Measurements from ENCODE around the gene SLC2A8.

The SLC2A8 gene

GRCh38 chr9:127396808-127397645 lies at the start of gene SLC2A8:
SLC2A8 (plus strand) TSS chr9:127397169; CDS start chr9:127397231, 62 bp downstream.
- peak; percentile 77 for DNase-seq (ENCODE audit: low read depth)

DNA sequence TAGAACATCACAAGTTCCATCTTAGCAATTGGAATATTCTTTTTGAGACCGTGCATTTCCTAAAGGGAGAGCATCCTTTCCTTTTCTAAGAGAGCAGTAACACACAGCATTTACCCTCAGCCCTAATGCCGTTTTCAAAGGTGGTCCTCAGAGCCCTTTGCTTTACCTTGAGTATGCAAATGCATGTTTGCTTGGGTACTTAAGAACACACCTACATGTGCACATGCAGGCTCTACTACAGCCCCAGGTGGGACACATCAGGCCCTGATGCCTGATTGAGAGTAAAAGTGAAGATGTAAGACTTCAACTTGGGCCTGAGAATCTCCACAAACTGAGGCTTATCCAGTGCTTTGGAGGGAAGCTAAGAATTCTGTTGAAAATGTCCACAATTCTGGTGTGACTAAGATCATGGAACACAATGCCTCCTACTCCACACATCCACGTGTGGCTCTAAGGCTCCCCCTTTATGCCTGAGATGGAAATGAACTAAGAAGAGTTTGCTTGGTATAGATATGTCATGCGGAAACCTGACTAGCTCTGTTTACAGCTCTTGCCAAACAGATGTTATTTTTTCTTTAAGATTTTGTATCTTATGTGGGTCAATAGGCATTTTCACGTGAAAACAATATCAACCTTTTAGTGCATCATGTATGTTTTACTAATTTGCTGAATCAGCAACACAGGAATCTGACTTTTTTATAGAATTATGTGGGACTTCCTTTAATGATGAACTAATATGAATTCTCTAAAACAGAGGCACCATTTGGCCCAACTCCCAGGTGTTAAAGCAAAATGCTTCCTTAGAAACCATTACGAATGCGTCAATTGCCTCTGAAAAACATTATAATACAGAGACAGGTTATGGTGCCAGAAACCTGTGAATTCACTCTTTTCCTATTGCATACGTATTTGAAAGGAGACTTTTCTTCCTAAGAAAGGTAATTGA lies 48.9 kb upstream of the SLC2A8 start:
- DNase-seq (ENCODE audit: low read depth), result no peak

DNA sequence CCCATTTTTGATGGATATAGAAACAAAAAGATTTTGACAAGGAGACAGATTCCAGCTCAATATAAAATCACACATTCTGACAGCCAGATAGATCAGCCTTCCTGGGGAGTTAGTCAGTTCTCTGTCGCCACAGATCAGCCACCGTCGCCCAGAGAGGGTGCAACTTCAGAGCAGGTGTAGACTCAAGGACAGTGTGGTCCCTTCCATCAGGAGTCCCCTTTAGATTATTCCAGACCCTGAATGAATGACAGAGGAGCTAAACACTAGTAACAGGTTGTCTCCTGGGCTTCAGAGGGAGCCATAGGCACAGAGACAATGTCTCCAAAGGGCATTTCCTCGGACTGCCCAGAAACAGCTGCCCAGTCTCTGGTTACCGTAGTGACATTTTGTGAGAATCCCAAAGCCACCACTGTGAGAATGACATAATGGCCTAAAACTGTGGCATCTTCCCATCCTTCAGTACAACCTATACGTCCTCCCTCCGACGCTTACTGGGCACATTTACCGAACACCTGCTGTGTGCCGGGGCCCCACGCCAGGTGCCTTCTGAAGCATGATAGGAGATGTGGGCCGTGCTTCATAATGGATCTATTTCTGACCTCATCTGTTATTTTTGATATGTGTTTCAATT lies 47.4 kb upstream of the SLC2A8 start:
- DNase-seq (ENCODE audit: low read depth), result no peak

DNA sequence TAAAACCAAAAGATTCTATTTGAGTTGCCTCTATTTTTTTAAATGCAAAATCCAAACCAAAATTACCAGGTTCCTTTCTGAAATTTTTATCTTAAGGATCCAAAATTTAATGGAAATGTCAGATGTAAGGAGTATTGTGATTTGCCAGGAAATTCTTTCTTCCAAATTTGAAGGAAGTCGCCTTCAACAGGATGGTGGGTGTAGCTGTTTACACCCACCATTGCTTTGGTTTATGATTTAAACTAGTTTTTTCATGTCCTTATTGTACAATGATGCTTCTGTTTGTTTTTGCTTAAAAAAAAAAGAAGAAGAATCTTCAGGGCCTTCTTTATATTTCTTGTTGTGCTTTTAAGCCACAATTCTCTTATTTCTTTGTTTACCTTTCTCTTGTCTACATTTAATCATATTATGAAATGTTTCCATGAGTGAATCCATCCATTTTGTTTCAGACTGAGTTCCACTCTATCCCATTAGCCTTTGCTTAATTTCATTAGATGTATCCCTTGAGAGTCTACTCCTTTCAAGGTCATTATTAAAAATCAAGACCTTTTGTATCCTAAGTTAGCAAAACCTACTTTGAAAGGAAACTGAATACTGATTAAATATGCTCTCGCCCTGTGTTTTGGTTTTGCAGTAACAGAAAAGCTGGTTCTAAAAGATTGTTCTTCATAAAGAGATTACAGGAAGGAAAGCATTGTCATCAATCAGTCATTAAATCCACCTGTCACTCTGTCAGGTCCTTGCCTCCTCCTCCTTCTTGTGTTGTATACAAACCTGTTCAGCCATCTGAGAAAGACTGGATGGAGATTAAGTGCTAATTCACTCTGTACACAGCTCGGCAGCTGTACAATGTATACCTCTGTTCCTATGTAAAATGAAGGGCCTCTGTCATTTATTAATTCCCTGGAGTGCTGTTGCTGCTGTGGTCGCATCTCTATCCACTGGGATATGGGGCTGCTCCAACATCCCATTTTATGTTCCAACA lies 45.5 kb upstream of the SLC2A8 start:
- DNase-seq (ENCODE audit: low read depth), result no peak

DNA sequence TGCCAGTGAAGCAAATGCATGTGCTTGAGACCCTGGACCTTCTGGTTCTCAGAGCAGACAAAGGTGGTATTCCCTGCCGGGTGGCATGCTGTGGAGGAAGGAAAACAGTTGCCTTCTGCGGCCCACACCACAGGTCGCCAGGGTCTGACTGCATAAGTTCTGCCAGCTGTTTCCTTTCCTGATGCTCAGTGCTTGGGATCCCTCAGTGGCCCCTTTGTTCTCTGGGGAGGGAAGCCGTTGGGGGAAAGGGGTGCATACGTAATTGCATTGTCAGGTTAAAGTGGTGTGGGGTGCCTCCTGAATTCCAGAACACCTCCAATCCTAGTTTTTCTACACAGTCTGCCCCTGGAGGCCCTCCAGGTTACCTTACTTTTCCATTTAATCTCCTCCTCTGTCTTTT lies 43.1 kb upstream of the SLC2A8 start:
- DNase-seq (ENCODE audit: low read depth), result no peak

DNA sequence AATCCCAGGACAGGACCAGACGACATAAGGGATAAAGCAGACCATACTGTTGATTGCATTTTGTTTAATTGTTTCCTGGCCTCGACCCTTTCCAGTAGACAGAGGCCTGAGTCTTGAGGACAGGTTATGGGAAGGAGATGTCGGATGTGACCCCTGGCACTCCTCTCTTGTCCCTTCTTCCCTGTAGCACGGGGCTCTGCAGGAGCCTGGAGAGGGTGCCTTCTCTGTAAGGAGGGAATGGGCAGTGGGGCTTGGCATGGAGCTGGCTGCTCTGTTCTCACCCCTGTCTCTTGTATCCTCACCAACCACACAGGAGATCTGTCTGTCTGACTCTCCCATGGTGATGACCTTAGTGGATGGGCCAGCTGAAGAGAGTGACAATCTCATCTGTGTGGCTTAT lies 40.1 kb upstream of the SLC2A8 start:
- no peak for DNase-seq (ENCODE audit: low read depth)

- DNase-seq (ENCODE audit: low read depth), result no peak
Measured at GRCh38 chr9:127358023-127358535, 38.9 kb upstream of the SLC2A8 start.

DNA sequence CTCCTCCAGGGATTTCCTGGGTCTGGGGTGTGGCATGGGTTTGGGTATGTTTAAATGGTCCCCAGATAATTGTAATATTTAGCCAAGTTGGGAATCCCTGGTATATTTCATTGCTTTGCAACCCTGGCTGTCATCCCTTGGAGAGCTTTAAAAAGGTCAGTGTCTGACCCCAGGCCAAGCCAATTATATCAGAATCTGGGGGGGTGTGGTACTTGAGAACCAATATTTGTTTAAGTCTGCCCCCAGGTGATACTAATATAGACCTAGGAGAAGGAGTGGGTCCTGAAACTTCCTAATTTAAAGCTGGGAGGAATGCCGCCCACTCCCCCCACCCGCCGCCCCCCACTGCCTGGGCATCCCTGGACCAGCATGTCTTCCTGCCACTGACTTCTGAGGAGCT lies 38.2 kb upstream of the SLC2A8 start:
- DNase-seq (ENCODE audit: low read depth), result no peak

DNA sequence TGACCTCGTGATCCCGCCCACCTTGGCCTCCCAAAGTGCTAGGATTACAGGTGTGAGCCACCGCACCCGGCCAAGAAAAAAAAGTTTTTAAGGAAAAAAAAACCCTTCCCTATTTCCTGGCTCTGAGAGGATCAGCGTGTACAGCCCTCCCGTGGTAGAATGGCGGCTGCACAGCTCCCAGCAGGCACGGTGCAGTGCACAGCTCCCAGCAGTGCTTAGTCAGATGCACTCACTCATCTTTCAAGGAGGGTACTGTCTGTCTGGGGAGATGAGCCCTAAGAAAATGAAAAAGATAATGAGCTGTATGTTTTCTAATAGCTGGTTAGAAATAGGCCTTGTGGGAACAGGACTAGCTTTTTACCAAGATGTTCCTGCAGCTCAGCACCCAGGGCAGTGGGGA lies 36.7 kb upstream of the SLC2A8 start:
- no peak for DNase-seq (ENCODE audit: low read depth)

DNA sequence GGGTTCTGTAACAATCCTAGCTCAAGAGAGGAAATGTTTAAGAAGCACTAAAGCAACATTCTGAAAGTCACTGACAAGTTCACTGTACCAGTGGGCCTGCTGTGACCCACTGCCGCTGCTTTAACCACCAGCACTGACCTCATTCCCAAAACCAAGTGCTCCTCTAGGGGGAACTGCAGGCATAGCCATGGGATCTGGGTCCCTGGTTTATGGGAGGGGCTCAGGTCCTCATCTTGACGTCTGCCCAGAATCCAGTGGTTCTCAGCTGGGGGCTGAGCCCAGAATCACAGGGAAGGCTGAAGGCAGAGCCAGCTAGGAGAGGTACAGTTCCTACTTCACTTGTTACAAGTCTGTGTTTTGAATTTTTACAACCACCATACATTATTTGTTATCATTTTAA lies 36.1 kb upstream of the SLC2A8 start:
- DNase-seq (ENCODE audit: low read depth), result no peak

GRCh38 chr9:127361561-127361960 lies 35.4 kb upstream of the SLC2A8 start:
- no peak for DNase-seq (ENCODE audit: low read depth)

- no peak for DNase-seq (ENCODE audit: low read depth)
Measured at GRCh38 chr9:127362829-127363228, 34.1 kb upstream of the SLC2A8 start.

GRCh38 chr9:127365461-127365860 lies 31.5 kb upstream of the SLC2A8 start:
- no peak for DNase-seq (ENCODE audit: low read depth)

DNA sequence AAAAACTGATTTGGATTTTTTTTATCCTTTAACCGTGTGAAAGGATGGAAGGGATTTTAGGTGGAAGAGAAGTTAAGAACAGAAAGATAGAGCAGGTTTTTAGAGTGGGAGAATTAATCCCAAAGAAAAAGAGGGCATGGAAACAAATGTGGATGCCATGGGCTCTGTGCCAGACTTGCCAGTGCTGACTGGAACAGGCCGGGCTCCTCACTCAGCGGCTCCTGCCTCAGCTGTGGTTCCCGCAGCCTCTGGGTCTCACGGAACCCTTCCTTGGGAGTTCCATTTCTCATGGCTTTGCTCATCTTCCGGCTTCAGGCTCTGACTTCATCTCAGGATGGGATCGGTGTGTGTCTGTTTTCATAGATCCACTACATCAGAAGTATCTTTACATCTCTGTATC lies 30.4 kb upstream of the SLC2A8 start:
- no peak for DNase-seq (ENCODE audit: low read depth)

- no peak for DNase-seq (ENCODE audit: low read depth)
Measured at GRCh38 chr9:127368852-127369402, 28.0 kb upstream of the SLC2A8 start.

- DNase-seq (ENCODE audit: low read depth), result no peak
Measured at GRCh38 chr9:127369428-127369827, 27.5 kb upstream of the SLC2A8 start.

DNA sequence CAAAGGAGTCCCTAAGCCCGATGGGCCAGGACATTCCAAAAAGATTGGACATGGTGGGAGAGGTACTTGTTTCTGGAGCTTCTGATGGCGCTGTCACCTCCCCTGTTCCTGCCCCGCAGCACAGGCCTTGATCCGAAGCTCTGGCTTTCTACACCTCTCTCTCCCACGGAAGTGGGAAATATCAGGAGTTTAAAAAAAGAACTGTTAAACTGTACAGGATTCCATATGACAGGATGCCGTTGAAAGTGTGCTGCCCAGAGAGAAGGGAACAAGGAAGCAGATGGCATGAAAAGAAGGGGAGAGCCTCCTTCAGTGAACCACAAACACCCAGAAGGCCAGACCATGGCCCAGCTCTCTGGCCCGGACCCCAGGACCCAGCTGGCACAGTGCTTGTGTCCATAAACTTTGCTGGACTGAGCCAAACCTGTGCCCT lies 26.8 kb upstream of the SLC2A8 start:
- DNase-seq (ENCODE audit: low read depth), result no peak

GRCh38 chr9:127370672-127371648 lies 26.0 kb upstream of the SLC2A8 start:
- no peak for DNase-seq (ENCODE audit: low read depth)

- no peak for DNase-seq (ENCODE audit: low read depth)
Measured at GRCh38 chr9:127380479-127380878, 16.5 kb upstream of the SLC2A8 start.

All from activated T-helper 1 cell treated with Interleukin-2 at 50 U/mL for 16 hours (primary cell).